Cardiac muscle cell (in vitro differentiated cells and primary cell): ENCODE results near the gene MACROD2. TPM values are rescaled to one million over a fixed set of nuclear protein-coding genes. Genes with fewer than 3 reads are reported as not detected.

Experiments used
- DNase-seq, 2 donors: peaks; one replicate each; pipeline versions ENCODE4 v3.0.0 to v3.0.0-alpha.2; 2010 to 2017; ENCODE audit warnings: low read depth in 1 of 2, low spot score in 1 of 2
- H3K27ac ChIP-seq: fragments of 200-600 bp; sonication (generic); 2 replicates; pipeline ENCODE4 v1.5.1; 2016
- H3K27me3 ChIP-seq: fragments of 200-600 bp; sonication (generic); 2 replicates; pipeline ENCODE4 v1.6.0; 2016; ENCODE audit warnings: control low read depth
- H3K36me3 ChIP-seq: fragments of 200-600 bp; sonication (generic); 2 replicates; pipeline ENCODE4 v1.5.1; 2016; ENCODE audit warnings: control low read depth
- H3K4me1 ChIP-seq: fragments of 200-600 bp; sonication (generic); 2 replicates; pipeline ENCODE4 v1.8.1; 2017; ENCODE audit warnings: low read depth, mild to moderate bottlenecking, mixed run types
- H3K4me3 ChIP-seq: fragments of 200-600 bp; sonication (generic); 2 replicates; pipeline ENCODE4 v1.5.1; 2016; ENCODE audit warnings: mild to moderate bottlenecking
- H3K9me3 ChIP-seq: fragments of 200-600 bp; sonication (generic); 2 replicates; pipeline ENCODE4 v1.5.1; 2017; ENCODE audit warnings: low read depth, mild to moderate bottlenecking, control low read depth
- CTCF ChIP-seq: IDR thresholded peaks from 2 replicates; pipeline ENCODE4 v1.5.1; 2012; ENCODE audit warnings: low read depth, mild to moderate bottlenecking, low read length
- polyA plus RNA-seq: library from polyadenylated mRNA; unstranded; fragments of >200 nt; fragmentation: Nextera tagmentation; extraction: Ambion mirVana; gene quantifications from 2 replicates; pipeline ENCODE4 v1.2.1, GENCODE V29; 2016
- total RNA-seq: library from RNA; depleted of rRNA; stranded (reverse); fragments of >200 nt; gene quantifications from 2 replicates; pipeline ENCODE4 v1.2.3, GENCODE V29; 2016

MACROD2 gene
- total and polyA plus RNA-seq, 2 experiments from 2014 or later = 9.3 to 14.4 TPM

- no peak for DNase-seq
- H3K27ac ChIP-seq = no peak overlapping the region
- no peaks in the 10 kb centered on the region for H3K27me3 ChIP-seq
- H3K4me3 ChIP-seq = no peak overlapping the region
- H3K4me1 ChIP-seq = no peaks in the 10 kb centered on the region
- TF ChIP-seq CTCF = no peak
- H3K36me3 ChIP-seq = no peaks in the 10 kb centered on the region
- no peaks in the 10 kb centered on the region for H3K9me3 ChIP-seq
These were observed 1608.9 kb downstream of the MACROD2 start for GRCh38 chr20:15603978-15604805.

- no peaks in the 10 kb centered on the region for H3K9me3 ChIP-seq
- TF ChIP-seq CTCF = no peak
- H3K36me3 ChIP-seq = no peaks in the 10 kb centered on the region
- no peaks in the 10 kb centered on the region for H3K27me3 ChIP-seq
- H3K27ac ChIP-seq = no peak overlapping the region
- H3K4me1 ChIP-seq = peaks cover 19% of the 10 kb centered on the region
- no peak overlapping the region for H3K4me3 ChIP-seq
- no peak for DNase-seq
These were observed 1614.6 kb downstream of the MACROD2 start for GRCh38 chr20:15609921-15610320.

- TF ChIP-seq CTCF = no peak
- Histone ChIP-seq H3K36me3 (no peaks in the 10 kb centered on the region), H3K27ac (no peak overlapping the region), H3K9me3 (no peaks in the 10 kb centered on the region), H3K4me3 (no peak overlapping the region), H3K27me3 (no peaks in the 10 kb centered on the region), H3K4me1 (peaks cover 19% of the 10 kb centered on the region)
- no peak for DNase-seq
These were observed 1615.5 kb downstream of the MACROD2 start for GRCh38 chr20:15610787-15611186.

GRCh38 chr20:15611541-15611940, 1616.2 kb downstream of the MACROD2 start:
- Histone ChIP-seq H3K27ac (no peak overlapping the region), H3K9me3 (no peaks in the 10 kb centered on the region), H3K36me3 (no peaks in the 10 kb centered on the region), H3K4me1 (peaks cover 19% of the 10 kb centered on the region), H3K27me3 (no peaks in the 10 kb centered on the region), H3K4me3 (no peak overlapping the region)
- TF ChIP-seq CTCF = no peak
- DNase-seq = no peak

GRCh38 chr20:15612198-15612597, 1616.9 kb downstream of the MACROD2 start:
- no peak for DNase-seq
- no peak overlapping the region for H3K27ac ChIP-seq
- TF ChIP-seq CTCF = no peak

More at GRCh38 chr20:15612198-15612597, 1616.9 kb downstream of the MACROD2 start:
- Histone ChIP-seq H3K36me3 (no peaks in the 10 kb centered on the region), H3K27me3 (no peaks in the 10 kb centered on the region), H3K9me3 (no peaks in the 10 kb centered on the region), H3K4me3 (no peak overlapping the region), H3K4me1 (peaks cover 19% of the 10 kb centered on the region)
